ENCODE results near the gene LOXHD1. TPM values are rescaled to one million over a fixed set of nuclear protein-coding genes. Genes with fewer than 3 reads are reported as not detected.

LOXHD1 gene
- total RNA-seq (under 1 TPM; 0.15 to 0.54 (median 0.30) TPM), polyA plus RNA-seq (0.34 TPM)
- long read RNA-seq, donor 1 = 0 reads
- long read RNA-seq, donor 2 = 0 reads
- long read RNA-seq, donor 3 = 0 reads
- long read RNA-seq, donor 4 = 0 reads

- 77% methylated on average over 25 of the region's 25 CpGs for WGBS
- intact Hi-C loops (cut with DNase I) = loop anchor here in 3 of 4 donors (5.0 to 10.0 kb wide), 6 partner anchors 100 to 513 kb away; a partner anchor contains a TSS
- Histone ChIP-seq H3K4me1 (ENCODE audit: control insufficient read depth, insufficient read depth, low read length) (no peaks in the 10 kb centered on the region), H3K9me3 (ENCODE audit: control insufficient read depth, low read length) (no peaks in the 10 kb centered on the region), H3K27ac (ENCODE audit: low read length) (no peak within 1 kb of the TSS), H3K4me3 (ENCODE audit: low read length) (no peak within 1 kb of the TSS), H3K27me3 (ENCODE audit: control insufficient read depth, insufficient read depth) (no peaks in the 10 kb centered on the region)
- DNase-seq (no peak), ATAC-seq (no peak)
These were observed at the start of gene LOXHD1 for GRCh38 chr18:46657115-46657955. Gene LOXHD1 (minus strand): TSS chr18:46657220. CDS start chr18:46657033, 187 bp downstream.

DNA sequence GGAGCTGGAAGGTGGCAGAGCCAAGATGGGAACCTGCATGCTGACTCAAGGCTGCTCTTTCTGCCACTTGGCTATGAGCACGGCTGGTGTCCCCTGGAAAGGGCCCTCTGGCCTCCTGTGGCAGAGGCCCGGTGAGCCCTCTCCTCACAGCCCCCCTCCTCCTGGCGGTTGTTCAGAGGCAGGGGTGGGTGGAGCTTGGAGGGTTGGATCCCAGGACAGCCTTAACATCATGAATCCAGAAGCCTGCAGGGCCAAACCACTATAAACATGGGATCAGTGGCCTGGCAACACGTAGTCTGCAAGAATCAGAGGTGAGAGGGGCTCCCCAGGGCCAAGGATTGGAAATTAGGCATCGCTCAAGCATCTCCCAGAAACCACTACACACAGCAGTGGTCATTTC is 48.5 kb upstream of the LOXHD1 start:
- Histone ChIP-seq H3K4me3 (ENCODE audit: low read length) (no peak overlapping the region), H3K27me3 (ENCODE audit: control insufficient read depth, insufficient read depth) (peaks cover 2% of the 10 kb centered on the region), H3K9me3 (ENCODE audit: control insufficient read depth, low read length) (no peaks in the 10 kb centered on the region), H3K27ac (ENCODE audit: low read length) (no peak overlapping the region), H3K4me1 (ENCODE audit: control insufficient read depth, insufficient read depth, low read length) (no peaks in the 10 kb centered on the region)
- 63% methylated on average over 5 of the region's 5 CpGs for WGBS
- intact Hi-C loops (cut with DNase I) = no loop called here
- no peak for DNase-seq
- no peak for ATAC-seq

GRCh38 chr18:46704816-46705215 is 47.8 kb upstream of the LOXHD1 start:
- H3K9me3 ChIP-seq (ENCODE audit: control insufficient read depth, low read length) = no peaks in the 10 kb centered on the region
- ATAC-seq = no peak
- WGBS = 94% methylated on average over 4 of the region's 4 CpGs
- no peaks in the 10 kb centered on the region for H3K4me1 ChIP-seq (ENCODE audit: control insufficient read depth, insufficient read depth, low read length)
- H3K4me3 ChIP-seq (ENCODE audit: low read length) = no peak overlapping the region
- H3K27ac ChIP-seq (ENCODE audit: low read length) = no peak overlapping the region
- DNase-seq = no peak
- intact Hi-C loops (cut with DNase I) = no loop called here
- H3K27me3 ChIP-seq (ENCODE audit: control insufficient read depth, insufficient read depth) = peaks cover 2% of the 10 kb centered on the region

DNA sequence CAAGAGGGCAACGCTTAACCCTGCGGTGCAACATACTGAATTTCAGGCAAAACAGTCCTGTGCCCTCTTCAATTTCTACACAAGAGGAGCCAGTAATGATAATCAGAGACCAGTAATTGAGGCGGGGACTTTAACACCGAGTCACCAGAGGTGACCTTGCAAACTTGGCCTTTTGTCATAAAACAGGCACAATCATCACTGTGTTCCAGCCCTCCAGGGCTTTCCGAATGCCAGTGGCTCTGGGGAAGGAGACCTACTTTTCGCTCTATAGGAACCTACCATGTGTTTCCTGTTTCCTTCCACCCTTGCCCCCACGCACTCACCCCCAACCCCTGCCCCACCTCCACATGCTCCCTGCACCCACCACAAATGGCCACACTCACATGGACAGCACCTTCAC is 47.2 kb upstream of the LOXHD1 start:
- Histone ChIP-seq H3K27ac (ENCODE audit: low read length) (no peak overlapping the region), H3K9me3 (ENCODE audit: control insufficient read depth, low read length) (no peaks in the 10 kb centered on the region), H3K4me3 (ENCODE audit: low read length) (no peak overlapping the region), H3K4me1 (ENCODE audit: control insufficient read depth, insufficient read depth, low read length) (no peaks in the 10 kb centered on the region), H3K27me3 (ENCODE audit: control insufficient read depth, insufficient read depth) (peaks cover 2% of the 10 kb centered on the region)
- DNase-seq (no peak), ATAC-seq (no peak)
- intact Hi-C loops (cut with DNase I) = no loop called here
- 73% methylated on average over 7 of the region's 7 CpGs for WGBS

DNA sequence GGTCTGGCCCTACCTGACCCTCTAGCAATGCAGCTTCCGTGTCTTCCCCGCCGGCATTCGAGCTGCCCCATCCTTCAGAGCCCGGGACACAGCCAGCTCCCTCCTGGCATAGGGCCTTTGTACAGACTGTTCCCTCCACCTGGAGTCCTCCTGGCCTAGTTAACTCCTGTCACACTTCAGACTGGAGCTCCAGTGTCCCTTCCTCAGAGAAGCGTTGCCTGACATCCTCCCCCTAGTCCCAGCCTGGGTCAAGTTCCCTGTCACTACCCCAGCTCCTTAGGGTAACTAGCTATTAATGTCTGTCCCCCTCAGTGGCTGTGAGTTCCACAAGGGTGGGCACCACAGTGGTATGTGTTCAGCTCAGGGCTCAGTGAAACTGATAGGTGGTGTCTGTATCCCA is 45.5 kb upstream of the LOXHD1 start:
- no peaks in the 10 kb centered on the region for H3K4me1 ChIP-seq (ENCODE audit: control insufficient read depth, insufficient read depth, low read length)

GRCh38 chr18:46700066-46700824 is 43.2 kb upstream of the LOXHD1 start:
- intact Hi-C loops (cut with DNase I) = no loop called here
- Histone ChIP-seq H3K27ac (ENCODE audit: low read length) (no peak overlapping the region), H3K9me3 (ENCODE audit: control insufficient read depth, low read length) (no peaks in the 10 kb centered on the region), H3K27me3 (ENCODE audit: control insufficient read depth, insufficient read depth) (no peaks in the 10 kb centered on the region), H3K4me1 (ENCODE audit: control insufficient read depth, insufficient read depth, low read length) (peaks cover 4% of the 10 kb centered on the region), H3K4me3 (ENCODE audit: low read length) (no peak overlapping the region)
- ATAC-seq = no peak
- 60% methylated on average over 5 of the region's 5 CpGs for WGBS
- DNase-seq = no peak

More for the DNA sequence above, 45.5 kb upstream of the LOXHD1 start:
- no peak for ATAC-seq
- Histone ChIP-seq H3K27me3 (ENCODE audit: control insufficient read depth, insufficient read depth) (peaks cover 2% of the 10 kb centered on the region), H3K9me3 (ENCODE audit: control insufficient read depth, low read length) (no peaks in the 10 kb centered on the region), H3K27ac (ENCODE audit: low read length) (no peak overlapping the region), H3K4me3 (ENCODE audit: low read length) (no peak overlapping the region)
- intact Hi-C loops (cut with DNase I) = no loop called here
- WGBS = 90% methylated on average over 6 of the region's 6 CpGs
- no peak for DNase-seq

- H3K4me1 ChIP-seq (ENCODE audit: control insufficient read depth, insufficient read depth, low read length) = peaks cover 4% of the 10 kb centered on the region
- H3K27me3 ChIP-seq (ENCODE audit: control insufficient read depth, insufficient read depth) = no peaks in the 10 kb centered on the region
- H3K4me3 ChIP-seq (ENCODE audit: low read length) = no peak overlapping the region
- no peaks in the 10 kb centered on the region for H3K9me3 ChIP-seq (ENCODE audit: control insufficient read depth, low read length)
- intact Hi-C loops (cut with DNase I) = no loop called here
- ATAC-seq (no peak), DNase-seq (no peak)
- no peak overlapping the region for H3K27ac ChIP-seq (ENCODE audit: low read length)
These were observed 39.7 kb upstream of the LOXHD1 start for GRCh38 chr18:46696702-46697101.

DNA sequence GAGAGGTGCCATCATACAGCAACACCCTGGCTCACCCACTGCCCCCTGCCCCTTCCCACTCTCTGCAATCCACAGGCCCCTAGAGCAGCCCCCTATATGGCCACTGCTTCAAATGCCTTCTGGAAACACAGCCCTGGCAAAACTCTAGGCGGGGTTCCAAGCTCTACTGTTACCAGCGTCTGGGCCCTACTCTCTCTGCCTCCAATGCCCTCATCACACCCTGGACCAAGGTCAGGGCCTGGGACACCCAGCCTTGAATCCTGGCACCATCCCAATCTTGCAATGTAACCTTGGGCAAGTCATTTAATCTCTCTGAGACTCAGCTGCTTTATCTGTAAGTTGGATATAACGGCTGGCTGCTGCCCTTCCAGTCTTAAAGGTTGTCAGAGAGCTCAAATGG is 39.2 kb upstream of the LOXHD1 start:
- no peak overlapping the region for H3K4me3 ChIP-seq (ENCODE audit: low read length)
- WGBS = 52% methylated on average over 3 of the region's 3 CpGs
- DNase-seq (no peak), ATAC-seq (no peak)
- peaks cover 4% of the 10 kb centered on the region for H3K4me1 ChIP-seq (ENCODE audit: control insufficient read depth, insufficient read depth, low read length)
- H3K9me3 ChIP-seq (ENCODE audit: control insufficient read depth, low read length) = no peaks in the 10 kb centered on the region
- no peaks in the 10 kb centered on the region for H3K27me3 ChIP-seq (ENCODE audit: control insufficient read depth, insufficient read depth)
- intact Hi-C loops (cut with DNase I) = no loop called here
- H3K27ac ChIP-seq (ENCODE audit: low read length) = no peak overlapping the region

DNA sequence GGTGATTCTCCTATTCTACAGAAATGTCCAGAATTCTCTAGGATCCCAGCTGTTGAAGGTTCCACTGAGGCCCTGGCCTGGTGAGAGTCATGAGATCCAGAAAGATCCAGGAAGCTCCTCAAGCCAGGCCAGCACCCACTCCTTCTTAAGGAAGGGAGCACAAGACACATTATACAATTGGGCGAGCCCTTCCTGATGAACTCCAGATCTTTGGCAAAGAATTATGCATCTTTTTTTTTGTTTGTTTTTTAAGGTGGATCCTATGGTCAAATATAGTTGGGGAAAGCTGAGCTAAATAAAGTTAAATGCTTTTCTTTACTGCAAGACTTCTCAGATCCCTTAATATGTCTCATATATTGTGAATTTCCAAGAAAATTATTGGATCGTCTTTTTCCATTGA is 37.0 kb upstream of the LOXHD1 start:
- Histone ChIP-seq H3K9me3 (ENCODE audit: control insufficient read depth, low read length) (no peaks in the 10 kb centered on the region), H3K4me3 (ENCODE audit: low read length) (no peak overlapping the region), H3K27me3 (ENCODE audit: control insufficient read depth, insufficient read depth) (no peaks in the 10 kb centered on the region), H3K27ac (ENCODE audit: low read length) (no peak overlapping the region), H3K4me1 (ENCODE audit: control insufficient read depth, insufficient read depth, low read length) (peaks cover 4% of the 10 kb centered on the region)
- intact Hi-C loops (cut with DNase I) = no loop called here
- no peak for DNase-seq
- WGBS = 83% methylated on average over 2 of the region's 2 CpGs
- no peak for ATAC-seq

GRCh38 chr18:46688853-46689525 is 32.0 kb upstream of the LOXHD1 start:
- DNase-seq (no peak), ATAC-seq (peak; percentile 27 to 37)
- Histone ChIP-seq H3K4me1 (ENCODE audit: control insufficient read depth, insufficient read depth, low read length) (no peaks in the 10 kb centered on the region), H3K27ac (ENCODE audit: low read length) (no peak overlapping the region), H3K9me3 (ENCODE audit: control insufficient read depth, low read length) (no peaks in the 10 kb centered on the region), H3K4me3 (ENCODE audit: low read length) (no peak overlapping the region), H3K27me3 (ENCODE audit: control insufficient read depth, insufficient read depth) (no peaks in the 10 kb centered on the region)
- 70% methylated on average over 12 of the region's 12 CpGs for WGBS
- intact Hi-C loops (cut with DNase I) = no loop called here

- H3K4me3 ChIP-seq (ENCODE audit: low read length) = no peak overlapping the region
- H3K27ac ChIP-seq (ENCODE audit: low read length) = no peak overlapping the region
- H3K4me1 ChIP-seq (ENCODE audit: control insufficient read depth, insufficient read depth, low read length) = no peaks in the 10 kb centered on the region
- H3K9me3 ChIP-seq (ENCODE audit: control insufficient read depth, low read length) = no peaks in the 10 kb centered on the region
- 90% methylated on average over 9 of the region's 9 CpGs for WGBS
- H3K27me3 ChIP-seq (ENCODE audit: control insufficient read depth, insufficient read depth) = no peaks in the 10 kb centered on the region
- DNase-seq (no peak), ATAC-seq (no peak)
- intact Hi-C loops (cut with DNase I) = no loop called here
These were observed 29.2 kb upstream of the LOXHD1 start for GRCh38 chr18:46686186-46686585.
